GM18907 (cell line): ENCODE data around the gene CLDN7.

Source experiments
- ATAC-seq: cut with Tn5 transposase; IDR thresholded peaks from one replicate; pipeline ENCODE4 v1.9.1; 2021; ENCODE audit warnings: mild to moderate bottlenecking, moderate library complexity; ENCODE audit not compliant: unreplicated experiment

CLDN7 gene

GRCh38 chr17:7289256-7290032, 27.2 kb upstream of the CLDN7 start:
- ATAC-seq, result no peak

- no peak for ATAC-seq
Measured at GRCh38 chr17:7285679-7286078, 23.4 kb upstream of the CLDN7 start.

GRCh38 chr17:7284911-7285310, 22.6 kb upstream of the CLDN7 start:
- no peak for ATAC-seq

GRCh38 chr17:7283471-7284216, 21.4 kb upstream of the CLDN7 start:
- no peak for ATAC-seq

- ATAC-seq, result no peak
Measured at GRCh38 chr17:7282752-7283321, 20.6 kb upstream of the CLDN7 start.

GRCh38 chr17:7281953-7282751, 19.9 kb upstream of the CLDN7 start:
- no peak for ATAC-seq

- ATAC-seq, result peak; percentile 54
Measured at GRCh38 chr17:7281074-7281952, 19.0 kb upstream of the CLDN7 start, which contains the start of gene SLC2A4. TSS of gene SLC2A4 (plus strand) at chr17:7281718. CDS start at chr17:7281935, 217 bp downstream.

- ATAC-seq, result peak; percentile 61
Measured at GRCh38 chr17:7280519-7281073, 18.3 kb upstream of the CLDN7 start.

GRCh38 chr17:7279448-7279847, 17.2 kb upstream of the CLDN7 start:
- ATAC-seq, result no peak

GRCh38 chr17:7266784-7267183, 4.5 kb upstream of the CLDN7 start:
- no peak for ATAC-seq

- no peak for ATAC-seq
Measured at GRCh38 chr17:7263801-7264078, 1.5 kb upstream of the CLDN7 start.

- no peak for ATAC-seq
Measured at GRCh38 chr17:7262935-7263800, 890 bp upstream of the CLDN7 start.

GRCh38 chr17:7261379-7262191, 693 bp downstream of the CLDN7 start:
- no peak for ATAC-seq

- ATAC-seq, result no peak
Measured at GRCh38 chr17:7260651-7261378, 1.5 kb downstream of the CLDN7 start.

GRCh38 chr17:7260151-7260550, 2.1 kb downstream of the CLDN7 start:
- ATAC-seq, result no peak

- ATAC-seq, result no peak
Measured at GRCh38 chr17:7259555-7259889, 2.8 kb downstream of the CLDN7 start.

- ATAC-seq, result no peak
Measured at GRCh38 chr17:7258731-7259554, 3.3 kb downstream of the CLDN7 start.
